GM19328 (cell line): ENCODE results near the gene PTTG1IP.

ENCODE experiments used
- ATAC-seq: cut with Tn5 transposase; IDR thresholded peaks from one replicate; pipeline ENCODE4 v1.9.1; 2021; ENCODE audit warnings: mild to moderate bottlenecking, moderate library complexity; ENCODE audit not compliant: unreplicated experiment

Gene PTTG1IP

GRCh38 chr21:44869781-44870747, 3.4 kb downstream of the PTTG1IP start:
- no peak for ATAC-seq

- no peak for ATAC-seq
Measured at GRCh38 chr21:44868707-44869106, 4.8 kb downstream of the PTTG1IP start.

- no peak for ATAC-seq
Measured at GRCh38 chr21:44867999-44868700, 5.3 kb downstream of the PTTG1IP start.

- no peak for ATAC-seq
Measured at GRCh38 chr21:44867464-44867863, 6.0 kb downstream of the PTTG1IP start.

GRCh38 chr21:44866780-44867179, 6.7 kb downstream of the PTTG1IP start:
- no peak for ATAC-seq

GRCh38 chr21:44865561-44866280, 7.8 kb downstream of the PTTG1IP start:
- ATAC-seq: no peak

GRCh38 chr21:44862869-44863685, 10.4 kb downstream of the PTTG1IP start:
- no peak for ATAC-seq

- ATAC-seq: no peak
Measured at GRCh38 chr21:44858791-44859190, 14.7 kb downstream of the PTTG1IP start.

GRCh38 chr21:44858291-44858690, 15.2 kb downstream of the PTTG1IP start:
- no peak for ATAC-seq

GRCh38 chr21:44857127-44857892, 16.2 kb downstream of the PTTG1IP start:
- no peak for ATAC-seq

GRCh38 chr21:44856131-44856530, 17.4 kb downstream of the PTTG1IP start:
- ATAC-seq: no peak

- no peak for ATAC-seq
Measured at GRCh38 chr21:44855572-44855971, 17.9 kb downstream of the PTTG1IP start.

- no peak for ATAC-seq
Measured at GRCh38 chr21:44854664-44855446, 18.6 kb downstream of the PTTG1IP start.

GRCh38 chr21:44854391-44854663, 19.2 kb downstream of the PTTG1IP start:
- no peak for ATAC-seq

GRCh38 chr21:44853601-44854390, 19.7 kb downstream of the PTTG1IP start:
- ATAC-seq: no peak

- no peak for ATAC-seq
Measured at GRCh38 chr21:44850905-44851657, 22.4 kb downstream of the PTTG1IP start.

- ATAC-seq: no peak
Measured at GRCh38 chr21:44850208-44850800, 23.2 kb downstream of the PTTG1IP start.
